Endothelial cell of umbilical vein (primary cell): ENCODE data around the gene CACNA1S.

Experiments used
- EZH2 ChIP-seq: IDR thresholded peaks from 2 replicates; pipeline ENCODE4 v1.6.1; 2012; ENCODE audit warnings: borderline replicate concordance, low read depth, mild to moderate bottlenecking, moderate library complexity, low read length, inconsistent platforms; ENCODE audit not compliant: severe bottlenecking
- FOS ChIP-seq: IDR thresholded peaks from 2 replicates; pipeline ENCODE4 v1.6.1; 2011; ENCODE audit warnings: mild to moderate bottlenecking, low read length, moderate library complexity, borderline replicate concordance; ENCODE audit not compliant: insufficient read depth
- JUN ChIP-seq: IDR thresholded peaks from 2 replicates; pipeline ENCODE4 v1.6.1; 2011; ENCODE audit warnings: borderline replicate concordance, low read depth; ENCODE audit not compliant: insufficient read length, insufficient read depth
- POLR2A ChIP-seq: IDR thresholded peaks from 2 replicates; pipeline ENCODE4 v1.6.1; 2012; ENCODE audit warnings: low read depth, mild to moderate bottlenecking, control low read depth, low read length
- TF ChIP-seq, protein P1 (sequence below), 2 donors: IDR thresholded peaks; 1 replicate in 1 of 2; 2 replicates in 1 of 2; pipeline ENCODE4 v1.5.1; 2011; ENCODE audit warnings: low read length in 2 of 2, mild to moderate bottlenecking in 2 of 2, moderate library complexity in 2 of 2, control low read depth in 1 of 2, inconsistent platforms in 1 of 2, low read depth in 1 of 2; ENCODE audit not compliant: insufficient read depth in 1 of 2; ENCODE audit errors: extremely low read depth in 1 of 2
- TF ChIP-seq, protein P2 (sequence below): IDR thresholded peaks from 2 replicates; pipeline ENCODE4 v1.6.1; 2011; ENCODE audit not compliant: insufficient read depth, insufficient read length

DNA sequence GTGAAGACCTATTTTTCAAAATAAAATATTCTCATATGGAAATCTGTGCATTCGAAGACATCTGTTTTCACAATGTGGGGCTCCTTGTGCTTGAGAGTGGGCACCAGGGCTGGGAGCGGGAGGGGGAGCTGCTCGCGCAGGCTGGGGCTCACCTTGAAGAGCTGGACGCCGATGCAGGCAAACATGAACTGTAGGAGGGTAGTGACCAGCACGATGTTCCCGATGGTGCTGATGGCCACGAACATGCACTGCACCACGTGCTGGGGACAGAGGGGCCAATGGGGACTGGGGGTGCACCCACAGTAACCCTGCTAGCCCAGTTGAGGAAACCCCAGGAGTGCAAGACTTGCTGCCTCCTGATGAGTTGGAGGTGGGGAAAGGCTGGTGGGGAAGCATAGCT is 46.5 kb downstream of the CACNA1S start:
- TF ChIP-seq POLR2A (no peak), EZH2 (no peak), JUN (no peak), FOS (no peak)
- TF ChIP-seq, protein P1, sequence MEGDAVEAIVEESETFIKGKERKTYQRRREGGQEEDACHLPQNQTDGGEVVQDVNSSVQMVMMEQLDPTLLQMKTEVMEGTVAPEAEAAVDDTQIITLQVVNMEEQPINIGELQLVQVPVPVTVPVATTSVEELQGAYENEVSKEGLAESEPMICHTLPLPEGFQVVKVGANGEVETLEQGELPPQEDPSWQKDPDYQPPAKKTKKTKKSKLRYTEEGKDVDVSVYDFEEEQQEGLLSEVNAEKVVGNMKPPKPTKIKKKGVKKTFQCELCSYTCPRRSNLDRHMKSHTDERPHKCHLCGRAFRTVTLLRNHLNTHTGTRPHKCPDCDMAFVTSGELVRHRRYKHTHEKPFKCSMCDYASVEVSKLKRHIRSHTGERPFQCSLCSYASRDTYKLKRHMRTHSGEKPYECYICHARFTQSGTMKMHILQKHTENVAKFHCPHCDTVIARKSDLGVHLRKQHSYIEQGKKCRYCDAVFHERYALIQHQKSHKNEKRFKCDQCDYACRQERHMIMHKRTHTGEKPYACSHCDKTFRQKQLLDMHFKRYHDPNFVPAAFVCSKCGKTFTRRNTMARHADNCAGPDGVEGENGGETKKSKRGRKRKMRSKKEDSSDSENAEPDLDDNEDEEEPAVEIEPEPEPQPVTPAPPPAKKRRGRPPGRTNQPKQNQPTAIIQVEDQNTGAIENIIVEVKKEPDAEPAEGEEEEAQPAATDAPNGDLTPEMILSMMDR (IDR thresholded peaks at IDR 0.05; ENCODE audit: extremely low read depth in 1 of 2, insufficient read depth in 1 of 2, low read depth in 1 of 2, low read length in 2 of 2) = no peak
- TF ChIP-seq, protein P2, sequence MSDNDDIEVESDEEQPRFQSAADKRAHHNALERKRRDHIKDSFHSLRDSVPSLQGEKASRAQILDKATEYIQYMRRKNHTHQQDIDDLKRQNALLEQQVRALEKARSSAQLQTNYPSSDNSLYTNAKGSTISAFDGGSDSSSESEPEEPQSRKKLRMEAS = no peak
